Duodenal mucosa (tissue), 2 donors: ENCODE results near the gene CAPN10.

ENCODE experiments used
- H3K27ac ChIP-seq: one replicate; pipeline ENCODE4 v1.7.0; 2013; ENCODE audit warnings: low read depth, low read length
- H3K27me3 ChIP-seq, 2 donors: one replicate each; pipeline ENCODE4 v1.7.0; 2013; ENCODE audit warnings: low read length in 2 of 2, control low read depth in 1 of 2; ENCODE audit not compliant: insufficient read depth in 2 of 2, control insufficient read depth in 1 of 2
- H3K36me3 ChIP-seq, 2 donors: one replicate each; pipeline ENCODE4 v1.7.0; 2013; ENCODE audit warnings: low read length in 2 of 2, control low read depth in 1 of 2; ENCODE audit not compliant: insufficient read depth in 2 of 2, control insufficient read depth in 1 of 2
- H3K4me1 ChIP-seq, 2 donors: one replicate each; pipeline ENCODE4 v1.7.0; 2013; ENCODE audit warnings: low read length in 2 of 2, control low read depth in 1 of 2; ENCODE audit not compliant: insufficient read depth in 2 of 2, control insufficient read depth in 1 of 2
- H3K4me3 ChIP-seq, 2 donors: one replicate each; pipeline ENCODE4 v1.7.0; 2013; ENCODE audit warnings: low read length in 2 of 2, low read depth in 1 of 2
- H3K9ac ChIP-seq, 2 donors: one replicate each; pipeline ENCODE4 v1.7.0; 2013; ENCODE audit warnings: low read length in 2 of 2, low read depth in 1 of 2
- H3K9me3 ChIP-seq, 2 donors: one replicate each; pipeline ENCODE4 v1.7.0; 2013; ENCODE audit warnings: low read length in 2 of 2, control low read depth in 1 of 2; ENCODE audit not compliant: control insufficient read depth in 1 of 2

The CAPN10 gene

DNA sequence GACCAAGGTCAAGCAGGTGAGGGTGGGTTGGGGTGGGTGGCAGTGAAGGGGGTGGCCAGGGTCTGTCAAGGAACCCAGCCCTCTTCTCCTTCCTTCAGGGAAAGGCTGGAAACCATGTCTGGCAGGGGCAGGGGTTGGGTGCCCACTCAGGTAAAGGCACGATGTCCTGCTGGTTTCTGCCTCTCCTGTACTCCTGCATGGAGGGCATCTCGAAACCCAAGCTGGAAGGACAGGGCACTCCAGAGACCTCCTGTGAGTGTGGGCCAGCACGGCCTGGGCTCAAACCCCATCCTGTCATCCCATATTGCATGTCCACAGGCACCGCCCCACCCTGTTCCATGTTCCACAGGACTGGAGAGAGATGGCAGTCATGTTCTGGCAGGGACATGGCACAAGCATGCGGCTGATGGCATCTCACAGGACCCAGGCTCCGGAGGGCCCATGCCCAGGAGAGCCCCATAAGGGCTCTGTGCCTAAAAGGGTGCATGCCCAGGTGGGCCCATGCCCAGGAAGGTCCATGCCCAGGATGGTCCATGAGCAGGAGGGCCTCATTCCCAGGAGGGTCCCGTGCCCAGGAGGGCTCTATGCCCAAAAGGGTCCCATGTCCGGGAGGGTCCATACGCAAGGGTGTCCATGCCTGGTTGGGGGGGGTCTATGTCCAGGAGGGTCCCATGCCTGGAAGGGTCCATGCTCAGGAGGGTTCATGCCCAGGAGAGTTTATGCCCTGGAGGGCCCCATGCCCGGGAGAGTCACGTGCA is 45.2 kb downstream of the CAPN10 start:
- H3K27ac ChIP-seq = no peak overlapping the region
- H3K36me3 ChIP-seq = peaks cover 8 to 39% of the 10 kb centered on the region in 2 donors
- H3K27me3 ChIP-seq = no peaks in the 10 kb centered on the region
- H3K4me3 ChIP-seq = no peak overlapping the region
- peaks cover 0 to 4% of the 10 kb centered on the region in 2 donors for H3K4me1 ChIP-seq
- H3K9ac ChIP-seq = no peak overlapping the region
- peaks cover 0 to 8% of the 10 kb centered on the region in 2 donors for H3K9me3 ChIP-seq

DNA sequence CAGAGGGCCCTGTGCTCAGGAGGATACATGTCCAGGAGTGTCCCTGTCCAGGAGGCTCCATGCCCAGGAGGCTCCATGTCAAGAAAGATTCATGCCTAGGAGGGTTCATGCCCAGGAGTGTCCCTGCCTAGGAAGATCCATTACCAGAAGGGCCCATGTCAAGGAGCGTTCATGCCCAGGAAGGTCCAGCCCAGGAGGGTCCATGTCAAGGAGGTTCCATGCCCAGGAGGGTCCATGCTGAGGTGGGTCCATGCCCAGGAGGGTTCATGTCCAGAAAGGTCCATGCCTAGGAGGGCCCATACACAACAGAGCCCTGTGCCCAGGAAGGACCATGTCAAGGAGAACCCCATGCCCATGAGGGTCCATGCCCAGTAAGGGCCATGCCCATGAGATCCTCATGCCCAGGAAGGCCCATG is 45.8 kb downstream of the CAPN10 start:
- Histone ChIP-seq H3K4me3 (no peak overlapping the region), H3K27me3 (no peaks in the 10 kb centered on the region), H3K4me1 (no peaks in the 10 kb centered on the region), H3K9ac (no peak overlapping the region), H3K36me3 (peaks cover 8 to 38% of the 10 kb centered on the region in 2 donors), H3K27ac (no peak overlapping the region), H3K9me3 (peaks cover 0 to 8% of the 10 kb centered on the region in 2 donors)

GRCh38 chr2:240635121-240635997 is 48.8 kb downstream of the CAPN10 start:
- Histone ChIP-seq H3K4me1 (no peaks in the 10 kb centered on the region), H3K27ac (no peak overlapping the region), H3K36me3 (peaks cover 0 to 11% of the 10 kb centered on the region in 2 donors), H3K27me3 (no peaks in the 10 kb centered on the region), H3K9me3 (peaks cover 0 to 8% of the 10 kb centered on the region in 2 donors), H3K9ac (no peak overlapping the region), H3K4me3 (no peak overlapping the region)

GRCh38 chr2:240635998-240636547 is 49.5 kb downstream of the CAPN10 start:
- Histone ChIP-seq H3K36me3 (peaks cover 0 to 5% of the 10 kb centered on the region in 2 donors), H3K4me3 (no peak overlapping the region), H3K27me3 (no peaks in the 10 kb centered on the region), H3K27ac (no peak overlapping the region), H3K9me3 (peaks cover 0 to 8% of the 10 kb centered on the region in 2 donors), H3K9ac (no peak overlapping the region), H3K4me1 (no peaks in the 10 kb centered on the region)

- H3K9ac ChIP-seq = no peak overlapping the region
- no peaks in the 10 kb centered on the region for H3K4me1 ChIP-seq
- peaks cover 0 to 8% of the 10 kb centered on the region in 2 donors for H3K9me3 ChIP-seq
- peaks cover 0 to 5% of the 10 kb centered on the region in 2 donors for H3K36me3 ChIP-seq
- no peak overlapping the region for H3K27ac ChIP-seq
- no peaks in the 10 kb centered on the region for H3K27me3 ChIP-seq
- H3K4me3 ChIP-seq = no peak overlapping the region
Measured at GRCh38 chr2:240636563-240637115, 50.1 kb downstream of the CAPN10 start.

DNA sequence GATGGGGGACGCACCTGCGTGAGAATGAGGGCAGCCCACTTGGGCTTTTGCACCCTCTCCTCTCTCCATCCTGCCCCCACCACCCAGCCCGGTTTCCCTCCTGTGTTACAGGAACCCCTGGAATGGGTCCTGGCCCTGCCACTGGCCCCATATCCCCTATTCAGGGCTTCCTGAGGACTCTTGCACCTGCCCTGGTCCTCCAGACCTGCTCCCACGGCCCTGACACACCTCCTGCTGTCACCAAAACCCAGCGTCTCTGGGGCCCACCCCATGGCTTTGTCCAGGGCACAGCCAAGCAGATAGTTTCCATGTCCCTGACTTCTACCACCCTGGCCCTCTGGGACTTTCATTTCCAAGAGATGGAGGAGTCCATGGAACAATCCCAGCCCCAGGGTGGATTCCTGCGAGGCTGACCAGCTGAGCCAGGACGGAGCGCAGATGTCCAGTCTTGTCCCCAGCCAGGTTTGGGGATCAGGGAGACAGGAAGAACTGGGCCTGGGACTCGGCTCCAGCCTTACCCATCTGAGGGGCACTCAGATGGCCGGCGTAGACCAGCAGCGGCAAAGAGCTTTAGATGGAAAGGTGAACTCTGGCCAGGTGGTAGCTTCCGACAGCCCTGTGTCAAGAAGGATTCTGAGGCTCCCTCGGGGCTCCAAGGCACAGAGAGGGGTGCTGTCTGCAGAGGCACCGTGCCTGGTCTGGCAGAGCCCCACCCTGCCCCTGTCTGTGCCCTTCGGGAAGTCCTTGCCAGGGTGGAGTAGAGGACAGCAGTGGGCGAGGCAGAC is 50.8 kb downstream of the CAPN10 start:
- H3K4me3 ChIP-seq = no peak overlapping the region
- peaks cover 0 to 8% of the 10 kb centered on the region in 2 donors for H3K9me3 ChIP-seq
- H3K27me3 ChIP-seq = no peaks in the 10 kb centered on the region
- H3K36me3 ChIP-seq = no peaks in the 10 kb centered on the region
- no peaks in the 10 kb centered on the region for H3K4me1 ChIP-seq
- no peak overlapping the region for H3K27ac ChIP-seq
- H3K9ac ChIP-seq = no peak overlapping the region

- Histone ChIP-seq H3K4me3 (no peak overlapping the region), H3K27me3 (no peaks in the 10 kb centered on the region), H3K9ac (no peak overlapping the region), H3K9me3 (peaks cover 0 to 5% of the 10 kb centered on the region in 2 donors), H3K27ac (no peak overlapping the region), H3K4me1 (no peaks in the 10 kb centered on the region), H3K36me3 (no peaks in the 10 kb centered on the region)
Measured at GRCh38 chr2:240637901-240638345, 51.4 kb downstream of the CAPN10 start.

DNA sequence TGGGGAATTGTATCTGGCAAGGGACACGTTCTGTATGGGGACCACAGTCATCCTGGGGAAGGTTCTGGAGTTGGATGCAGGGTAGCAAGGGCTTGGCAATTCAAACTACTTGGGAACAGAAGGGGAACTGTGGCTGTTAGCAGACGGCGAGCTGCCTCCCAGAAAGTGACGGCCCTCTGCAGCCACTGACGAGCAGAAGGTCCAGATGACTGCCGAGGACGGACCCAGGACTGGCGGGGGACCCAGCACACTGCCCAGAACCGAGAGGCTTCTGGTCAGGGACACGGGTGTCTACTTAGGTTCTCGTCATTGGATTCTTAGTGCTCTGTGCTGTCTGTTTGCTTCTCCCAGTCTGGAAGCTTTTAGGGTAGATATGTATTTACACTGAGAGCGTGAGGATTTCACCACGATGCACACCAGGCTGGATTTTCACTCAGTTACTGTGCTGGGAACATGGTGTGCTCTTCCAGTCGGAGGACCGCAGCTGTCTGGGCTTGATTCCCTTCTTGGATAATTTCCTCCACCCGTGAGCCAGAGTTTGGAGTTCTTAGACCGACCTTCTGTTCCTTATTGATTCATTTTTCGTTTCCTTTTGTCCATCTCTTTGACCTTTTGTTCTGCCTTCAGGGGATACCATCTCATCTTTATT is 52.1 kb downstream of the CAPN10 start:
- no peaks in the 10 kb centered on the region for H3K27me3 ChIP-seq
- no peaks in the 10 kb centered on the region for H3K36me3 ChIP-seq
- peaks cover 0 to 5% of the 10 kb centered on the region in 2 donors for H3K9me3 ChIP-seq
- no peak overlapping the region for H3K9ac ChIP-seq
- no peak overlapping the region for H3K4me3 ChIP-seq
- H3K4me1 ChIP-seq = no peaks in the 10 kb centered on the region
- H3K27ac ChIP-seq = no peak overlapping the region

DNA sequence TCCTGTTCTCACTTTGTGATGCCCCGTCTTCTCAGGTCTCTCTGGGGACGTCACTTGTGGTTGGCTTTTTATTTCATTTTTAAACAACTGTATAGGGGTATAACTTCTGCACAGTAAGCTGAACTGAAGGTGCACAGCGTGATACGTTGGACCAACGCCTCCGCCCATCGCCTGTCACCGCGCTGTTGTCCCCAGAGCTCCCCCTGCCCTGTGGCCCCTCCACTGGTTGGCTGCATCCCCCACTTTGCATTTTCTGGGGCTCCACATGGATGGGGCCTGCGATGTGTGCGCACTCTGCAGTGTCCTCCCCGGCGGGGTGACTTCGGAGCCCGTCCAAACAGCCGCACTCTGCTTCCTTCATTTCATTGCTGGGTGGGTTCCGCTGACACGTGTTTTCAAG is 53.0 kb downstream of the CAPN10 start:
- Histone ChIP-seq H3K27ac (no peak overlapping the region), H3K9ac (no peak overlapping the region), H3K36me3 (no peaks in the 10 kb centered on the region), H3K27me3 (peaks cover 0 to 6% of the 10 kb centered on the region in 2 donors), H3K4me1 (no peaks in the 10 kb centered on the region), H3K4me3 (no peak overlapping the region), H3K9me3 (no peaks in the 10 kb centered on the region)
